ENCODE data around the gene ENTPD8.

ENTPD8 gene

GRCh38 chr9:137446851-137447471 lies 5.8 kb upstream of the ENTPD8 start:
- no peak for DNase-seq

DNA sequence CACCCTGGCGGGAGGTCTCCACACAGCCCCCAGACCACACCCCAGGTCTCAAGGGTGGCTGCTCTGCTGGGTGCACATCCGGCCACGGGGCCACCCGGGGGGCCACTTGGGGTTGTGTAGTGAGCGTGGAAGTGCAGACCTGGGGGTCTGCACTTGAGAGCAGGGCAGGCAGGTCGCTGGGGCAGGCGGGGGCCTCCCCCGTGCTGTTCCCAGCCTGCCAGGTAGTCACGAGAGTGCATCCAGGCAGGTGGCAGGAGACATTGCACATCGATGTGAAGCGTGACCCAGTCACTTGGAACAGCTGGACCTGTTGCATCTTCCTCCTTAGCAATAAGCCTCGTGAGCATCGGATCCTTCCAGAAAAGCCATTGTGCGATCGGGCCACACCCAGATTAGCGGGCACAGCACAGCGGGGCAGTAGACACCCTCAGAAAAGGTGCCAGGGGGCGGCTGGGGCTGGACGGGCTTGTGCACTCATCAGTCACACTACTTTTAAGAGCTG lies 4.8 kb upstream of the ENTPD8 start:
- no peak for DNase-seq

GRCh38 chr9:137445275-137445807 lies 4.2 kb upstream of the ENTPD8 start:
- DNase-seq = peak; percentile 75

DNA sequence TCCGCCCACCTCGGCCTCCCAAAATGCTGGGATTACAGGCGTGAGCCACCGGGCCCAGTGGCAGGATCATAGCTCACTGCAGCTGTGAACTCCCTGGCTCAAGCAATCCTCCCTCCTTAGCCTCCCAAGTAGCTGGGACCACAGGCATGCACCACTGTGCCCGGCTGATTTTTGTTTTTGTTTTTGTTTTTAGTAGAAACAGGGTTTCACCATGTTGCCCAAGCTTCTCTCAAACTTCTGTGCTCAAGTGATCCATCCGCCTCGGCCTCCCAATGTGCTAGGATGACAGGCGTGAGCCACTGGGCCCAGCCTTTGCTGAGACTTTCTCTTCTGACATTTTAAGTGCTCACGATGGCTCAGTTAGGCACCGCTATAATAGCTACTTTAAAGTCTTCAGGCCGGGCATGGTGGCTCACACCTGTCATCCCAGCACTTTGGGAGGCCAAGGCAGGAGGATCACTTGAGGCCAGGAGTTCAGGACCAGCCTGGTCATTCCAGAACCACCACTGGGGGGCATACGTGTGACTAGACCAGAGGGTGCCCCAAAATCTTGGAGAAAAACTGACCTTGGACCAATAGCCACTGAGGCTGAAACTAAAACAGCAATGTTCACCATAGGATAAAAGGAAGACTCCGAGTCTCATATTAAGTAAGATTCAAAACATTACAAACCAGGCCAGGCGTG lies 3.1 kb upstream of the ENTPD8 start:
- no peak for DNase-seq

DNA sequence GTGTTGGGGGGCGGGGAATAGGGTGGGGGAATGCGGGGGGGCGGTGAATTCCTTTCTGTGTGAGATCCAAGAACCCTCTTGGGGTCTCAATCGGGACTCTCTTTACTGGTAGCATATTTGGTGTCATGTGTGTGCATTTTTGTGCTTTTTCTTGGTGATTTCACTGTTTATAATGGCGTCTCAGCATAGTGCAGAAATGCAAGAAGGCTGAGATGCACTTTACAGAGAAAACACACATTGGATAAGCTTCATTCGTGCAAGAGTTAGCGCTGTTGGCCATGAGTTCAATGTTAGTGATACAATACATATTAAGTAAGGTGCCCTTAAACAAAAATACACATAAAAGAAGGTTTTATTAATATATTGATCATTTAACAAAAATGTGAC lies 771 bp upstream of the ENTPD8 start:
- DNase-seq = no peak

DNA sequence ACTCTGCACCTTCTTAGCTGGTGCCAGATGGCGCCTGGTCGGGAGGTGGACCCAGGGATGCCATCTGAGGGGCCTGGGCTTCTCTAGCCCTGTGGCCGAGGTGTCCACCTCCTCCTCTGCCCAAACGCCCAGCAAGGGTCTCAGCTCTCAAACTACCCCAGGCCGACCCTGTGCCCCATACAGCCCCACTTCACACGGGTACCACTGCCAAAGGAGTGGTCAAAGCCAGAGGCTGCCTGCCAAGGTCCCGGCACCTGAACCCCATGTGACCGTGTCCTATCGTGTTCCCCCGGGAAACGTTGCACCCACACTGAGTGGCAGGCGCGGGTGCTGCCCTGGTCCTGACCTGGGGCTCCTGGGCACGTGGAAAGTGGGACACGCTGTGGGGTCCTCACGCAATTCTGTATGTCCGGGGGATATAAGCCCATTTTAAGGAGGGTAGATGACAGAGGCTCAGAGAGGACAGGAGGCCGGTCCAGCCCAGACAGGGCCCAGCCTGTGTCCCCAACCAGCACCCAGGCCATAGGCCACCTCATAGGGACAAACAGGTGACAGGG lies 1.9 kb downstream of the ENTPD8 start:
- no peak for DNase-seq

GRCh38 chr9:137438591-137439157 lies 2.5 kb downstream of the ENTPD8 start:
- no peak for DNase-seq

DNA sequence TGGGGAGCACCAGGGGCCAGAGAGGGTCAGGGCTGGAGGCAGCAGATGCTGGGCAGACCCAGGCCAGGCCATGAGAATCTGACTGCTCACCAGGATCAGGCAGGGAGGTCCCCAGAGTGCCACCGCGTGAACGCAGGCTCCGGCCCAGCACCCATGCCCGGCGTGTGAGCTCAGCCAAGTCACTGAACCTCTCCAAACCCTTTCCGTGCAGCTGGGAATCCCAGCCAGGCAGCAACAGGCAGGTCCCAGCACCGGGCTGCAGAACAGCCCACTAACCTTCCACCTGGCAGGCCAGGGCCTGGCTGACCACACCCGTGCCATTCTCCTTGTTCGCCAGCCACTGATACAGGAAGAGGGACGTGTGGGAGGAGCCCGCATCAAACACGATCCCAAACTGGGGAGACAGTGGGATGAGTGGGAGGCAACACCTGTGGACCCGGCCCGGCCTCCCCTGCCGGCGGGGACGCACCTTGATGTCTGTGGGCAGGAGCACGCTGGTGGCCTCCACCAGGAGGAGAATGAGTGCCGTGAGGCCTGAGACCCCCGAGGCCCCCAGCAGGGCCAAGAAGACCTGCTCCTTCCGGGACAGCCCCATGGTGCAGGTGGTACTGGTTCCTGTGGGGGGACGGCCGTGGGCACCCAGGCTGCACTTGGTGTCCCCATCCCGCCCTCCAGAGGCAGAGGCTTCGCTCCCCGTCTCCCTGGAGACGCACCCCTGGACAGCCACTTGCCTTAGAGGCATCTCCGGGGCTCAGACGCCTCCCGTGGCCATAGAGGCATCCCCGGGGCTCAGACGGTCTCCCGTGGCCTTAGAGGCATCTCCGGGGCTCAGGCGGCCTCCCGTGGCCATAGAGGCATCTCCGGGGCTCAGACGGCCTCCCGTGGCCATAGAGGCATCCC lies 3.2 kb downstream of the ENTPD8 start:
- DNase-seq = no peak

GRCh38 chr9:137436761-137437600 lies 4.2 kb downstream of the ENTPD8 start:
- DNase-seq = no peak

DNA sequence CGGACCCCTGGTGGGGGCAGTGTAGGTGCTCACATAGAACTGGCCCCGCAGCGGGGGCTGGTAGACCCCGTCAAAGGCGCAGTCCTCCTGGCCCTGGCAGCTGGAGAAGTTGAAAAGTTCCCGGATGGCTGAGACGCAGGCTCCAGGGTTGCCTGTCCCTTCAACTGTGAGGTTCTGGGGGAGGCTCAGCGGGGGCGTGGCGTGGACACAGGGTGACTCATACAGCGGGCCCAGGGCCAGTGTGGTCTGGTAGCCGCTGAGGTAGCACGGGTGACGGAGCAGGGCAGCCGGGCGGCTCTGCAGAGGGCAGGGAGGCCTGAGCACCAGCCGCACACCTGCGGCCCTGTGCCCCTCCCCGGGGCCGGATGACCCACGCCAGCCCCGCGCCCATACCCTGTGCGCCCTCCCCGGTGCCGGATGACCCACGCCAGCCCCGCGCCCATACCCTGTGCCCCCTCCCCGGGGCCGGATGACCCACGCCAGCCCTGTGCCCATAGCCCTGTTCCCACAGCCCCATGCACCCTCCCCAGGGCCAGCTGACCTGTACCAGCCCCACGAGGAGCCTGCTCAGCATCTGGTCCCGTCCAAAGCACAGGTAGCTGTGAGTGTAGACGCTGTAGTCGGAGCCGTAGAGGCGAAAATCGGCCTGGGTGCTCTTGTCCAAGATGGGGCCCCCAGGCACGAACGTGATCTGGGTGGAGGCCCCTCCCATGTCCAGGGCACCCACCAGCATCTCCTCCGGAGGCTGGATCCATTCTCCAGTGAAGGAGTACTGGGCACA lies 5.0 kb downstream of the ENTPD8 start:
- no peak for DNase-seq

DNA sequence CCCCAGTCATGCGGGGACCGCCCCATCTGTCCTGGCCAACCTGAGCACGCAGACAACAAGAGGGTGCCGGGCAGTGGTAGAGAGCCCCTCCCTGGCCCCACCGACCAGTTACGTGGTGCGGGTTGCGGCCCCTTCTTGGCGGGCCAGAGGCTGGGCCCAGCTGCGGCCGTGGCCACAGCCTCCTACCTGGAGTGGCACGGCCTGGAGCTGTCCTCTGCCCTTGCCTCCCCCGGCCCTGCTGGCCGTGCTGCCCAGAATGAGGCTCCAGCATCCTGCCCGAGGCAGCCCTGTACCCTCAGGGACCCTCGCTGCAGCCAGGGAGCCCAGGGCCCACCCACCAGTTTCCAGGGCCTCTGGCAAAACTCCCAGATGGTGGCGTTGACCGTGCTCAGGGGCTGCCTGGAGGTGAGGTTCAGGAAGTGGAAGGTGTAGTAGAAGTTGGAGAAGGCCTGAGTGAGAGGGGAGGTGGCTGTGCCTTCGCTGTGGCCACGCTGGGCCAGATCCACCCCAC lies 5.7 kb downstream of the ENTPD8 start:
- no peak for DNase-seq

GRCh38 chr9:137434498-137435380 lies 6.4 kb downstream of the ENTPD8 start:
- no peak for DNase-seq

DNA sequence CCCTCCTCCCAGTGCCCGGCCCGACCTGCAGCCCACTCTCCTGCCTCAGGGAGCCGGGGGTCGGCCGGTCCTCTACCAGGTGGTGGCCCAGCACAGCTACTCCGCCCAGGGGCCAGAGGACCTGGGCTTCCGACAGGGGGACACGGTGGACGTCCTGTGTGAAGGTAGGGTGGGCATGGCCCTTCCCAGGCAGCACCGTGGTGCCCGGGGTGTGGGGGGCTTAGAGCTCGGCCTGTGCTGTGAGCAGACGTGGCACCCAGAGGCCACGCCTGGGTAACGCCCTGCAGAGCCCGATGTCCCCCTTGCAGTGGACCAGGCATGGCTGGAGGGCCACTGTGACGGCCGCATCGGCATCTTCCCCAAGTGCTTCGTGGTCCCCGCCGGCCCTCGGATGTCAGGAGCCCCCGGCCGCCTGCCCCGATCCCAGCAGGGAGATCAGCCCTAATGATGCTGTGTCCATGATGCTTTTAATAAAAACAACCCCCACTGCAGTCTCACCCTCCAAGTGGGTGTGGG lies 7.2 kb downstream of the ENTPD8 start:
- DNase-seq = no peak

DNA sequence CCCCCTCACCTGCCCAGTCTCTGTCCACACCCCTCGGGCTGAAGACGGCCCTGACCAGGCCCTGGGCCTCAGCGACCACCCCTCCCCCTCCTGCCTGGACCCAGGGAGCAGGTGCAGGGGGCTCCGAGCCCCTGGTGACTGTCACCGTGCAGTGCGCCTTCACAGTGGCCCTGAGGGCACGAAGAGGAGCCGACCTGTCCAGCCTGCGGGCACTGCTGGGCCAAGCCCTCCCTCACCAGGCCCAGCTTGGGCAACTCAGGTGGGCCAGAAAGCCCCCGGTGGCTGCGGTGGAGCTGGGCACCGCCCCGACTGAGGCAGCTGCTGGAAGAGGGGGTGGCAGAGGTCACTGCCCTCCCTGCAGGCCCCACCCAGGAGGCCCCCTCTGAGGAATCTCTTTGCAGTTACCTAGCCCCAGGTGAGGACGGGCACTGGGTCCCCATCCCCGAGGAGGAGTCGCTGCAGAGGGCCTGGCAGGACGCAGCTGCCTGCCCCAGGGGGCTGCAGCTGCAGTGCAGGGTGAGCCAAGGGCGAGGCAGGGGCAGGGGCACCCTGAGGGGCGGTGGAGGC lies 7.7 kb downstream of the ENTPD8 start:
- no peak for DNase-seq

- no peak for DNase-seq
These were observed 8.3 kb downstream of the ENTPD8 start for GRCh38 chr9:137432687-137433348.

- no peak for DNase-seq
These were observed 9.7 kb downstream of the ENTPD8 start for GRCh38 chr9:137431416-137431931.

- DNase-seq = no peak
These were observed 10.3 kb downstream of the ENTPD8 start for GRCh38 chr9:137430723-137431415.
